AG09309 (cell line): ENCODE data around the gene SLC7A5.
"Not testable (repeated sequence)": the region's sequence is repeated elsewhere in the genome, so short reads cannot be mapped to it uniquely, and the experiment has no call there.

Source experiments
- DNase-seq: peaks from one replicate; pipeline ENCODE4 v3.0.0-alpha.2; 2010; ENCODE audit warnings: low read depth
- H3K4me3 ChIP-seq: 2 replicates; pipeline ENCODE4 v1.5.1; 2011; ENCODE audit warnings: mild to moderate bottlenecking, low read depth, low read length, moderate library complexity; ENCODE audit not compliant: control insufficient read depth
- TF ChIP-seq, protein P1 (sequence below): IDR thresholded peaks from 2 replicates; pipeline ENCODE4 v1.5.1; 2011; ENCODE audit warnings: mild to moderate bottlenecking, low read depth, low read length, inconsistent platforms; ENCODE audit not compliant: insufficient read depth, control insufficient read depth; ENCODE audit errors: missing control alignments

Gene SLC7A5

DNA sequence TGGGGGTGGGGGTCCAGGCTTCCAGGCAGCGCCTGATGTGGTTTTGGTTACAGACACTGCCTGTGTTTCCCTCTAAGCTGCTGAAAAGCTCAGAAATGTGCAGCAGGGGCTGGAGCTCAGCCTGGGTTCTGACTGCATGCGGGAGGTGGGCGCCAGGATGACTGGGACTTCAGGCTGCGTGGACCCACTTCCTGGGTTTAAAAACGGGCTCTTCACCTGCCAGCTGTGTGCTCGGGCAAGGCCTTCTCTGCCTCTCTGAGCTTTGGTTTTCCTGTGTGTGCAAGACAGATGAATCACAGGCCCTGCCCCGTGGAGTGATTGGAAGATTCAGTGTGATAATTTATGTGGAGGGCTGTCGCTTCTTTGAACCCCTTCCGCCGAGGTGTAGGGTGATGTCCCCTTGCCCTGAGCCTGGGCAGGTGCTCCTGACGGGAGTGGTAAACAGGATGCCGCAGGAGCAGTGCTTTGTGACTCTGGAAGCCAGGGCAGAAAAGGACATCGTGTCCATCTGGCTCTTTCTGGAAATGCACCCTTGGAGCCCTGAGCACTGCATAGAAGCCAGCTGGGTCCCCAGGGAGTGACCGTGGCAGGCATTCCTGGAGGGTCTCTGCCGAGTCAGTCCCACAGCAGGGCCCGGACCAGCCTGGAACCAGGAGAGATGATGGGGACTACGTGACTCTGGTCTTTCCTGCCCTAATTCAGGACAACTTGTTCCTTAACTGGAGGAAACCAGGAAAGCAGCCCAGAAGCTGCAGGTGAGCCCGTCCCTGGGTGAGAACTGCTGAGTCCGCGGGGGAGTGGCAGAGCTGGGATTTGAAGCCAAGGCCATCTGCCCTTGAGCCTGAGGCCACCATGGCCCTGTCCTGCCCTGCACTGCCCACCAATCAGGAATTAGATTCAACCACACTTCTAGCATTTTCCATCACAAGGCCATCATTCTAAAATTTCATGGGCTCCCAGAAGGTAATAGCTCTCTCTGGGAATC is 28.5 kb upstream of the SLC7A5 start:
- DNase-seq: no peak
- H3K4me3 ChIP-seq: no peak overlapping the region
- TF ChIP-seq, protein P1, sequence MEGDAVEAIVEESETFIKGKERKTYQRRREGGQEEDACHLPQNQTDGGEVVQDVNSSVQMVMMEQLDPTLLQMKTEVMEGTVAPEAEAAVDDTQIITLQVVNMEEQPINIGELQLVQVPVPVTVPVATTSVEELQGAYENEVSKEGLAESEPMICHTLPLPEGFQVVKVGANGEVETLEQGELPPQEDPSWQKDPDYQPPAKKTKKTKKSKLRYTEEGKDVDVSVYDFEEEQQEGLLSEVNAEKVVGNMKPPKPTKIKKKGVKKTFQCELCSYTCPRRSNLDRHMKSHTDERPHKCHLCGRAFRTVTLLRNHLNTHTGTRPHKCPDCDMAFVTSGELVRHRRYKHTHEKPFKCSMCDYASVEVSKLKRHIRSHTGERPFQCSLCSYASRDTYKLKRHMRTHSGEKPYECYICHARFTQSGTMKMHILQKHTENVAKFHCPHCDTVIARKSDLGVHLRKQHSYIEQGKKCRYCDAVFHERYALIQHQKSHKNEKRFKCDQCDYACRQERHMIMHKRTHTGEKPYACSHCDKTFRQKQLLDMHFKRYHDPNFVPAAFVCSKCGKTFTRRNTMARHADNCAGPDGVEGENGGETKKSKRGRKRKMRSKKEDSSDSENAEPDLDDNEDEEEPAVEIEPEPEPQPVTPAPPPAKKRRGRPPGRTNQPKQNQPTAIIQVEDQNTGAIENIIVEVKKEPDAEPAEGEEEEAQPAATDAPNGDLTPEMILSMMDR: no peak

DNA sequence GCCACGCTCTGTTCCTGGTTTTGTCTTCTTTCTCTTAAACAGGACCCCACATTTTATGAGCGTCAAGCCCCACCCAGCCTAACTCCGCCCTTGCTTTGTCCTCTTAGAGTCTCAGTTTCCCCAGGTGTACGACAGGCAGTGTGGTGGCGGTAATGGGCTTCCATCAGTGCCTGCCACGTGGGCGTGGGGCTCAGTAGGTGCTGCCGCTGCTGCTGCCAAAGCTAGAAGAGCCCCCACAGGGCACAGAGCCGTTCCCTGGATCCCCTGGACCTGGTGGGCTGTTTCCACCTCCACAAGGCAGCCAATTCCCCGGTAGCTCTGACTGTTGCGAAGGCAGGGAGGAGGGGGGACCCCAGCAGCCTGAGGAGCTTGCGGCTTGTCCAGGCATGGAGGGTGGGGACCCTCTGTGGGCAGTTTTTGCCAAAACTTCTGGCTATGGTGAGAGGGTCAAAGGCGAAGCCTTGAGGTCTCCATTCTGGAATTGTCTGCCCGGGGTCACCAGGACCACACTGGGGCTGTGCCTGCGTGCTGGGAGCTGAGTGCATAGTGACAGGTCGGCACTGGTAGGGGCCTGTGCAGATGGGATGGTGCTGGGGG is 27.7 kb upstream of the SLC7A5 start:
- DNase-seq: not testable (repeated sequence)

DNA sequence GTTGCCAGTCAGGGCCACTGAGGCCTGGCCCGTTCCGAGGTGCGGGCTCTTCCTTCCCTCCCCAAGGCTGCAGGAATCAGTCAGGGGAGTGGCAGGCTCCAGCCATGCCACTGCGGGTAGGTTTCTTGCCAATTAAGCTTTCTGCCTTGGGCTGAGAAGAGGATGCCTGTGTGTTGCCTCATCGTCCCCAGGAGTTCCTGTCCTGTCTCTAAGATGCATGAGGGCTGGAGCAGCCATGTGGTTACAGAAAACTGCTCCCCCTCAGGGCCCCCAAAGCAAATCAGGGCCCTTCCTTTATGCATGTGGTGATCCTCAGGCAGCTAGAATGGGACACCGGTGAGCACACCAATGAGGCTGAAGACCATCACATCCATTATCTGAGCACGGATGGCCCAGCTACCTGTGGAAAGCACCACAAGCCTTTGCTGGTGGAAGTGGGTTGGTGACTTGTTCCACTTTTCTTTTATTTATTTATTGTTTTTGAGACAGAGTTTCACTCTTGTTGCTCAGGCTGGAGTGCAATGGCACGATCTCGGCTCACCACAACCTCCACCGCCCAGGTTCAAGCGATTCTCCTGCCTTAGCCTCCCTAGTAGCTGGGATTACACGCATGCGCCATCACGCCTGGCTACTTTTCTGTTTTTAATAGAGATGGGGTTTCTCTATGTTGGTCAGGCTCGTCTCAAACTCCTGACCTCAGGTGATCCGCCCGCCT is 27.0 kb upstream of the SLC7A5 start:
- DNase-seq, H3K4me3 ChIP-seq: not testable (repeated sequence)

More for the DNA sequence above, 27.7 kb upstream of the SLC7A5 start:
- not testable (repeated sequence) for H3K4me3 ChIP-seq

DNA sequence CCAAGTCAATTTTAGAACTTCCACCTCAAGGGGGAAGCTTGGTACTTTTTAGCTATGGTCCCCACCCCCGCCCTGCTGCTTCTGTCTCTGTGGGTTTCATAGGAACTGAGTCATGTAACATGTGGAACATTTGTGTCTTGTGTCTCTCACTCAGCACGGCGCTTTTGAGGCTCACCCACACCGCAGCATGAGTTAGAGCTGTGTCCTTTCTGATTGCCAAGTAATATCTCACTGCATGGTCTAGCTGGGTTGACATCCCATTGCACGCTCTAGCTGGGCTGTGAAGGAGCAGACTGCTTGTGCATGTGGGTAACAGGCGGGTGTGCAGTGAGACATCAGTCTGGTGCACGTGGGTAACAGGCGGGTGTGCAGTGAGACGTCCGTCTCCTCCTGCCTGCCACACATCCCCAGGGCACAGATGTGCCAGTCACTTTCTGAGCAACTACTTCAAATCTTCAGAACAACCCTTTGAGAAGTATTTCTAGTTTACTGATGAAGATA is 26.4 kb upstream of the SLC7A5 start:
- TF ChIP-seq, protein P1: no peak
- DNase-seq: no peak
- H3K4me3 ChIP-seq: no peak overlapping the region

DNA sequence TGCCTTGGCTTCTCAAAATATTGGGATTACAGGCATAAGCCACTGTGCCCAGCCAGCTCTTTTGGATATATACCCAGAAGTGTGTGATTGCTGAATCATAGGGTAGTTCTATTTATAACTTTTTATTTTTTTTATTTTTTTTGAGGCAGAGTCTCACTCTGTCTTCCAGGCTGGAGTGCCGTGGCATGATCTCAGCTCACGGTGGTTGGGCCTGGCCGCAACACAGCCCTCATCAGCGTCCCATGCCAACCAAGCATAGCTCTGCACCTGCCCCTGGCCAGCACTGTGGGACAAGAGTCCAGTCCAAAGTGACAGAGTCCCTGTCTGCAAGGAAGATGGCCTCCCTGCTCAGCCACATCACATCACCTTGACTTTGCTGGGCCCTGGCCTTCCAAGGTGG is 24.7 kb upstream of the SLC7A5 start:
- H3K4me3 ChIP-seq, DNase-seq: not testable (repeated sequence)

DNA sequence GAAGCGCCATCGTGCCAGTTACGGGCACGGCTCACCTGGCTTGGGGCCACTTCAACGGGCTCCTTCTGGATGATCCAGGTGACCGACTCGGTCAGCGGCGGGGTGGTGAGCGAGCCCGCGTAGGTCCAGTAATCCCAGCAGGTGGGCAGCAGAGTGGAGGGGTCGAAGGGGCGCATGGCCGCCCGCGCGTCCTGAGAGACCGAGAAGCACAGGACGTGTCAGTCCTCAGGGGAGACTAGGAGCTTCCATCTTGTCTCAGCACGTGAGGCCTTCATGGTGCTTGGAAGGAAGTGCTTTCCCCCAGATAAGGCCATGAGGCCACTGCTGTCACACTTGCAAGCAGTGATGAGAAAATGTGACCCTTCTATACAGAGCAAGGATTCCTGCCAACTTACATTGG is 22.5 kb upstream of the SLC7A5 start:
- no peak for DNase-seq
- H3K4me3 ChIP-seq: no peak overlapping the region
- TF ChIP-seq, protein P1: no peak

DNA sequence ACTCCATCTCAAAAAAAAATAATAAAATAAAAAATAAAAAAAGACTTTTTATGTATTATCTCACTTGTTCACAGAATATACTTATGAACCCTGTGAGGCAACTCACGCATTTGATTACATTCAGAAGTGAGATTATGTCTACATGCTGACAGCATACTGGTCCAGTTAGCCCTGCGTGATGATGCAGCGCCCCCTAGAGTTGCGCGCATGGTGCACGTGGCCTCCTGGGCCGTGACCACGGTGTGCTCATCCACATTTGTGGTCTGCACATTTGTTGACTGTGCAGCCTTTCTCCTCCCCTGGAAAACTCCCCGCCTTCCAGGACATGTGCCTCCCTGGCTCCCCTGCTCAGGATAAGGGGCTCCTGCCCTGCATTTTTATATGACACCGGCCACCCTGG is 20.5 kb upstream of the SLC7A5 start:
- TF ChIP-seq, protein P1: peak; percentile 10
- not testable (repeated sequence) for H3K4me3 ChIP-seq, DNase-seq

DNA sequence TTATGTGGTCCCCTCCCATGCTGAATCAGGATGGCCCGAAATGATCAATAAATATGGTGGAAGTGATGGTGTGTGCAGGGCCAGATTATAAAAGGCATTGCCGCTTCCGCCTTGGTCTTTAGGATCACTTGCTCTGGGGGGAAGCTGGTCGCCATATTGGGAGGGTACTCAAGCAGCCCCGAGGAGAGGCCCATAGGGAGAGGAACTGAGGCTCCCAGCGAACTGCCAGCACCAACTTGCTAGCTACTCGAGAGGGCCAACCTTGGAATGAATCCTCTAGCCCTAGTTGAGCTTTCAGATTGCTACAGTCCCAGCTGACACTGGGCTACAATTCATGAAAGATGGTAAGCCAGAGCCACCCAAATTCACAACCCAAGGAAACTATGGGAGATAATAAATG is 19.0 kb upstream of the SLC7A5 start:
- H3K4me3 ChIP-seq, DNase-seq: not testable (repeated sequence)

DNA sequence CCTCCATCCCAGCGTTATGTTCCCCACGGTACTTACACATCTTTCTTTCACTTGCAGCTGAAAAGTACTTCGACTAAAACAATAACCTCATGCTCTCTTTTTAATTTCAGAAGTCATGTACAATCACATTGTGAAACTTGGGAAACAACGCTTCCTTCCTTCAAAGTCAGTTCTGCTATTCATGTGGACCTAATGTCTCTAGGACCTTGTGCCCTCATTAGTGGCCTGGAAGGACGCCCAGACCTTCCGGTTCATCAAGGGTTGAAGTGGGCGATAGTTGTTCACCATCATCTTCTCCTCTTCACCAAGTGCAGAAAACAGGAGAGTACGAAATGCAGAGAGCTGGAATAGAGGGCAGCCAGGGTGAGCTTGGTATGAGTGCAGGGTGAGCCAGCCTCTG is 18.6 kb upstream of the SLC7A5 start:
- H3K4me3 ChIP-seq, DNase-seq: not testable (repeated sequence)

DNA sequence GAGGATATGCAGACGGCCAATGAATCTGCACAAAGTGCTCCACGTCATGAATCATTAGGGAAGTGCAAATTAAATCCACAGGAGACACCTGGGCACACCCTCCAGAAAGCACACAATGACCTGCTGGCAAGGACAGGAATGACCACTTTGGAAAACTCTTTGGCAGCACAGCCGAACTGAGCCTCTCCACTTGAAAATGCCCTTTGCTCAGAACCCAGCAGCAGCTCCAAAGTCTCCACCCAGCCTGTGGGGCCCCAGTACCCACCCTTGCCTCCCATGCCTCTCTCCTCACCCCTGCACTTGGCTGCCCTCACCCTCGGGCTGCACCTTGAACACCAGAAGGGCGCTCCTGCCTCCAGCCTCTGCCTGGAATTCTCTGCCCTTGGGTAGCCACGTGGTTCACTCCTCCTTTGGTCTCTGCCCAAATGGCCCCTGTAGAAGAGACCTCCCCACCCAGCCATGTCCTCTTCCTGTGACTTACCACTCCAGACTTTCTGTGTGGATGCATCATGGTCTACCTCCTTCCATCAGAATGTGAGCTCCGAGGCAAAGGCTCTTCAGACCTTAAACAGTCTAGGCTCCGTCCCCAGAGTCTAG is 16.2 kb upstream of the SLC7A5 start:
- DNase-seq, H3K4me3 ChIP-seq: not testable (repeated sequence)
